Erythroblast (primary cell): ENCODE measurements around the gene GRM5.
"Not testable (repeated sequence)": the region's sequence is repeated elsewhere in the genome, so short reads cannot be mapped to it uniquely, and the experiment has no call there.

Experiments
- GATA1 ChIP-seq: IDR thresholded peaks from 2 replicates; pipeline ENCODE4 v1.6.1; 2011; ENCODE audit warnings: low read depth, mild to moderate bottlenecking, control low read depth, low read length, moderate library complexity
- POLR2A ChIP-seq: IDR thresholded peaks from 2 replicates; pipeline ENCODE4 v1.6.1; 2011; ENCODE audit warnings: mild to moderate bottlenecking, low read length

DNA sequence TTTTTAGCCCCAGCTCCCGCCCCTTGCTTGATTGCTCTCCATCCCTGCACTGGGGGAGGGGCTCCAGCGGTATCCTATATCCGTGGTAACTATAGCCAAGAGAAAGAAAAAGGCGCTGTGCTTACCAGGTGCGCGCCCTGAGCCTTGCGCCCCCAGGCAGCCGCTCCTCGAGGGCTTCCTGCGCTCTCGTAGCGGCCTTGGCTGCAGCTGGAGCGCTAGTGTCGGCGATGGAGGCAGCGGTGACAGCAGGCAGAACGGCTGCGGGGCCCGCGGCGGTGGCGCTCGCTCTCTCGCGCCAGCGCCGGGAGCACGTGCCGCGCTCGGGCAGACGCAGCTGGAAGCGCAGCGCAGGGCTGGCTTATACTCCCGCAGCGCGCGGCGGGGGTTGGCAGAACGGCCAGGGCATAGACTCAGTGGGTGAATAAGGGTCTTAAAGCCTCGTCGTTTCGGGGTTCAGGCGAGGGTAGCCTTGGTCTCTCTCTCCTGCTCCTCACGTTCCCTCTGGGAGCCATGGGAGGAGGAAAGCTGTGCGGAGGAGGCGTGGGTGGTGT, at the start of gene GRM5:
- not testable (repeated sequence) for TF ChIP-seq POLR2A, GATA1
